Measurements from ENCODE around the gene TMEM163.

Gene TMEM163

GRCh38 chr2:134553657-134554056, 165.1 kb downstream of the TMEM163 start:
- no peaks in the 10 kb centered on the region for H3K4me1 ChIP-seq (ENCODE audit: control insufficient read depth, low read length)
- no peaks in the 10 kb centered on the region for H3K79me2 ChIP-seq (ENCODE audit: control insufficient read depth, low read length)
- H3K4me2 ChIP-seq (ENCODE audit: low read length), result no peak overlapping the region
- no peaks in the 10 kb centered on the region for H4K20me1 ChIP-seq (ENCODE audit: control insufficient read depth, insufficient read depth, low read depth, low read length)
- no peaks in the 10 kb centered on the region for H3K9me3 ChIP-seq (ENCODE audit: control insufficient read depth, insufficient read depth, low read length)
- H3K27me3 ChIP-seq (ENCODE audit: control insufficient read depth, low read length), result no peaks in the 10 kb centered on the region
- no peaks in the 10 kb centered on the region for H3F3A ChIP-seq (ENCODE audit: control insufficient read depth, insufficient read depth)
- no peak overlapping the region for H3K27ac ChIP-seq (ENCODE audit: low read depth, low read length)
- H3K9me2 ChIP-seq (replicated peaks; ENCODE audit: control insufficient read depth, low read length), result no peaks in the 10 kb centered on the region
- H3K36me3 ChIP-seq (ENCODE audit: control insufficient read depth, low read length), result no peaks in the 10 kb centered on the region
- H3K4me3 ChIP-seq (ENCODE audit: low read length), result no peak overlapping the region
- TF ChIP-seq EZH2phosphoT487 (IDR thresholded peaks at IDR 0.05; ENCODE audit: borderline replicate concordance, low read length), result no peak
- TF ChIP-seq CTCF (IDR thresholded peaks at IDR 0.05; ENCODE audit: low read depth, low read length, poor library complexity, severe bottlenecking), result no peak

- no peaks in the 10 kb centered on the region for H3K27me3 ChIP-seq (ENCODE audit: control insufficient read depth, low read length)
- H3K4me2 ChIP-seq (ENCODE audit: low read length), result no peak overlapping the region
- H3K9me2 ChIP-seq (replicated peaks; ENCODE audit: control insufficient read depth, low read length), result no peaks in the 10 kb centered on the region
- no peaks in the 10 kb centered on the region for H4K20me1 ChIP-seq (ENCODE audit: control insufficient read depth, insufficient read depth, low read depth, low read length)
- no peaks in the 10 kb centered on the region for H3K36me3 ChIP-seq (ENCODE audit: control insufficient read depth, low read length)
- no peaks in the 10 kb centered on the region for H3F3A ChIP-seq (ENCODE audit: control insufficient read depth, insufficient read depth)
- no peaks in the 10 kb centered on the region for H3K4me1 ChIP-seq (ENCODE audit: control insufficient read depth, low read length)
- H3K9me3 ChIP-seq (ENCODE audit: control insufficient read depth, insufficient read depth, low read length), result no peaks in the 10 kb centered on the region
- TF ChIP-seq EZH2phosphoT487 (IDR thresholded peaks at IDR 0.05; ENCODE audit: borderline replicate concordance, low read length) (no peak), CTCF (IDR thresholded peaks at IDR 0.05; ENCODE audit: low read depth, low read length, poor library complexity, severe bottlenecking) (no peak)
- no peaks in the 10 kb centered on the region for H3K79me2 ChIP-seq (ENCODE audit: control insufficient read depth, low read length)
- no peak overlapping the region for H3K27ac ChIP-seq (ENCODE audit: low read depth, low read length)
- H3K4me3 ChIP-seq (ENCODE audit: low read length), result no peak overlapping the region
These were observed 168.1 kb downstream of the TMEM163 start for GRCh38 chr2:134550566-134551164.

DNA sequence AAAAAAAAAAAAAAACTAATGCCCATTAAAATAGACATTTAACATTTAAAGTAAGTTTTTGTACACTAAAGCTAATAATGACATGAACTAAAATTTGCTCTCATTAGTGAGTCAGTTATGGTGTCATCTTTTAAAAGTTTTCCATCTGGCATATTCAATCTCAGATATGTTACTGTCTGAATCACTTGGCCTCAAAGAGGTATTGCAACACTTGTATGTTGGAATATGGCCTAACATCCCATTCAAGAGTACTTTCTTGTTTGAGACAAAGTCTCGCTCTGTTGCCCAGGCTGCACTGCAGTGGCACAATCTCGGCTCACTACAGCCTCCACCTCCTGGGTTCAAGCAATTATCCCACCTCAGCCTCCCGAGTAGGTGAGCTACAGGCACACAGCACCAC, 169.7 kb downstream of the TMEM163 start:
- H3K36me3 ChIP-seq (ENCODE audit: control insufficient read depth, low read length), result no peaks in the 10 kb centered on the region
- no peak overlapping the region for H3K4me2 ChIP-seq (ENCODE audit: low read length)
- no peak overlapping the region for H3K27ac ChIP-seq (ENCODE audit: low read depth, low read length)
- no peaks in the 10 kb centered on the region for H3K9me3 ChIP-seq (ENCODE audit: control insufficient read depth, insufficient read depth, low read length)
- no peaks in the 10 kb centered on the region for H3K79me2 ChIP-seq (ENCODE audit: control insufficient read depth, low read length)
- no peaks in the 10 kb centered on the region for H4K20me1 ChIP-seq (ENCODE audit: control insufficient read depth, insufficient read depth, low read depth, low read length)
- H3F3A ChIP-seq (ENCODE audit: control insufficient read depth, insufficient read depth), result no peaks in the 10 kb centered on the region
- H3K27me3 ChIP-seq (ENCODE audit: control insufficient read depth, low read length), result no peaks in the 10 kb centered on the region
- no peaks in the 10 kb centered on the region for H3K9me2 ChIP-seq (replicated peaks; ENCODE audit: control insufficient read depth, low read length)
- TF ChIP-seq CTCF (IDR thresholded peaks at IDR 0.05; ENCODE audit: low read depth, low read length, poor library complexity, severe bottlenecking), result no peak
- TF ChIP-seq EZH2phosphoT487 (IDR thresholded peaks at IDR 0.05; ENCODE audit: borderline replicate concordance, low read length), result no peak
- H3K4me3 ChIP-seq (ENCODE audit: low read length), result no peak overlapping the region
- H3K4me1 ChIP-seq (ENCODE audit: control insufficient read depth, low read length), result no peaks in the 10 kb centered on the region

All from DOHH2 (cell line).